ENCODE data around the gene AIPL1. TPM values are rescaled to one million over a fixed set of nuclear protein-coding genes. Genes with fewer than 3 reads are reported as not detected.

Gene AIPL1
- total and polyA plus RNA-seq, 10 of the 15 experiments (the other 5 are each of a cell fraction or from before 2014, with no cell fraction given), result not detected

- no peaks in the 10 kb centered on the region for H3K4me1 ChIP-seq (ENCODE audit: control insufficient read depth, insufficient read depth, low read length)
- 43% methylated on average over 4 of the region's 4 CpGs for WGBS (ENCODE audit: insufficient coverage, insufficient replicate concordance, low lambda C conversion rate, missing lambda C conversion rate)
- RAD21 ChIA-PET (ENCODE audit: unreplicated experiment), result no interaction called here
- no peak overlapping the region for H3K9ac ChIP-seq (ENCODE audit: control insufficient read depth, insufficient read depth, low read length)
- FAIRE-seq, result no peak
- TF ChIP-seq KDM1A (IDR thresholded peaks at IDR 0.05; ENCODE audit: borderline replicate concordance), result no peak
- TF ChIP-seq, protein P1, sequence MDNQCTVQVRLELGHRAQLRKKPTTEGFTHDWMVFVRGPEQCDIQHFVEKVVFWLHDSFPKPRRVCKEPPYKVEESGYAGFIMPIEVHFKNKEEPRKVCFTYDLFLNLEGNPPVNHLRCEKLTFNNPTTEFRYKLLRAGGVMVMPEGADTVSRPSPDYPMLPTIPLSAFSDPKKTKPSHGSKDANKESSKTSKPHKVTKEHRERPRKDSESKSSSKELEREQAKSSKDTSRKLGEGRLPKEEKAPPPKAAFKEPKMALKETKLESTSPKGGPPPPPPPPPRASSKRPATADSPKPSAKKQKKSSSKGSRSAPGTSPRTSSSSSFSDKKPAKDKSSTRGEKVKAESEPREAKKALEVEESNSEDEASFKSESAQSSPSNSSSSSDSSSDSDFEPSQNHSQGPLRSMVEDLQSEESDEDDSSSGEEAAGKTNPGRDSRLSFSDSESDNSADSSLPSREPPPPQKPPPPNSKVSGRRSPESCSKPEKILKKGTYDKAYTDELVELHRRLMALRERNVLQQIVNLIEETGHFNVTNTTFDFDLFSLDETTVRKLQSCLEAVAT (IDR thresholded peaks at IDR 0.05), result no peak
- no peak for TF ChIP-seq SMARCA5 (IDR thresholded peaks at IDR 0.05)
- TF ChIP-seq YY1 (IDR thresholded peaks at IDR 0.05; ENCODE audit: low read depth, low read length), result no peak
- TF ChIP-seq NFXL1 (IDR thresholded peaks at IDR 0.05; ENCODE audit: borderline replicate concordance), result no peak
- TF ChIP-seq LARP7 (IDR thresholded peaks at IDR 0.05), result no peak
- TF ChIP-seq CREB1 (IDR thresholded peaks at IDR 0.05; ENCODE audit: low read depth), result no peak
- no peak for TF ChIP-seq IKZF2 (IDR thresholded peaks at IDR 0.05)
- TF ChIP-seq NR2C2 (IDR thresholded peaks at IDR 0.05; ENCODE audit: borderline replicate concordance, control insufficient read depth, insufficient read length, low read depth), result no peak
- no peak for TF ChIP-seq FOXK2 (IDR thresholded peaks at IDR 0.05)
- no peak overlapping the region for H2AFZ ChIP-seq (ENCODE audit: control insufficient read depth, low read depth, low read length)
- no peaks in the 10 kb centered on the region for H3K9me3 ChIP-seq (replicated peaks; ENCODE audit: control insufficient read depth, insufficient read depth, low read length)
- BruUV-seq (replicated peaks), result no TSS peak
- no peak overlapping the region for H3K4me2 ChIP-seq (ENCODE audit: control insufficient read depth, insufficient read depth)
- no peak overlapping the region for H3K27ac ChIP-seq (ENCODE audit: control insufficient read depth, insufficient read depth)
- CTCF ChIA-PET, result interaction anchor here (0.5 to 1.3 kb wide), 3 partner anchors 33 to 1264 kb away, joined by 3 read pairs; no protein-coding TSS in a partner anchor
- no peak for DNase-seq (ENCODE audit: low read depth, low spot score)
- intact Hi-C loops (cut with micrococcal nuclease; ENCODE audit: unreplicated experiment) (no loop called here), in situ Hi-C loops (cut with MboI) (no loop called here)
- H3K79me2 ChIP-seq (ENCODE audit: control insufficient read depth, insufficient read depth, low read length), result no peaks in the 10 kb centered on the region
- no peak overlapping the region for H3K4me3 ChIP-seq
- no peaks in the 10 kb centered on the region for H3K36me3 ChIP-seq (ENCODE audit: control insufficient read depth in 2 of 2, insufficient read depth in 2 of 2, low read length in 1 of 2)
- ATAC-seq, result no peak
- SMC1A ChIA-PET (ENCODE audit: uncharacterized antibody, unreplicated experiment), result interaction anchor here (0.9 kb wide), 1 partner anchor 529 kb away, joined by 3 read pairs; no protein-coding TSS in a partner anchor
- H4K20me1 ChIP-seq (ENCODE audit: control insufficient read depth, insufficient read depth), result no peaks in the 10 kb centered on the region
- POLR2A ChIA-PET, result no interaction called here
- peaks cover 0 to 2% of the 10 kb centered on the region in 2 experiments; a peak in 2 of 4 replicates for H3K27me3 ChIP-seq (replicated peaks in 1 of 2; ENCODE audit: control insufficient read depth in 2 of 2, insufficient read depth in 2 of 2, low read length in 1 of 2)
These were observed 40.5 kb upstream of the AIPL1 start for GRCh38 chr17:6475411-6475810.
